Upper lobe of left lung (tissue), 6 donors: ENCODE measurements around the gene ABLIM2. TPM values are rescaled to one million over a fixed set of nuclear protein-coding genes. Genes with fewer than 3 reads are reported as not detected.

ENCODE experiments used
- ATAC-seq, 2 donors: fragments of 200-7000 bp; cut with Tn5 transposase; one replicate each; pipeline ENCODE4 v1.9.1; 2022; ENCODE audit warnings: mild to moderate bottlenecking in 2 of 2, moderate library complexity in 2 of 2; ENCODE audit not compliant: low FRiP score in 2 of 2
- DNase-seq, 2 donors: peaks; one replicate each; pipeline ENCODE4 v3.0.0-alpha.2; 2019 to 2020
- H3K27ac ChIP-seq, 4 donors: fragments of 200-600 bp; sonication (generic); one replicate each; pipeline ENCODE4 v1.5.1; 2016 to 2019
- H3K27me3 ChIP-seq, 4 donors: fragments of 200-600 bp; sonication (generic); one replicate each; pipeline ENCODE4 v1.5.1; 2017 to 2019
- H3K36me3 ChIP-seq, 4 donors: fragments of 200-600 bp; sonication (generic); one replicate each; pipeline ENCODE4 v1.5.1; 2016 to 2019
- H3K4me1 ChIP-seq, 4 donors: fragments of 200-600 bp; sonication (generic); one replicate each; pipeline ENCODE4 v1.5.1; 2018 to 2019
- H3K4me3 ChIP-seq, 4 donors: fragments of 200-600 bp; sonication (generic); one replicate each; pipeline ENCODE4 v1.5.1; 2017 to 2019; ENCODE audit warnings: mild to moderate bottlenecking in 2 of 4, moderate library complexity in 1 of 4
- H3K9me3 ChIP-seq, 4 donors: fragments of 200-600 bp; sonication (generic); one replicate each; pipeline ENCODE4 v1.5.1; 2018 to 2019
- EP300 ChIP-seq, 4 donors: sonication (generic); formaldehyde crosslinking; IDR thresholded peaks; one replicate each; pipeline ENCODE4 v1.5.1; 2017; ENCODE audit warnings: antibody characterized with exemption in 4 of 4, control low read depth in 2 of 4
- POLR2A ChIP-seq, 4 donors: fragments of 450-650 bp; IDR thresholded peaks; one replicate each; pipeline ENCODE4 v1.5.1; 2016 to 2017; ENCODE audit warnings: antibody characterized with exemption in 4 of 4, mild to moderate bottlenecking in 2 of 4
- POLR2AphosphoS5 ChIP-seq, 2 donors: sonication (generic); formaldehyde crosslinking; IDR thresholded peaks; one replicate each; pipeline ENCODE4 v1.5.1; 2017; ENCODE audit warnings: antibody characterized with exemption in 2 of 2
- WGBS, 2 donors: methylation state at CpG; one replicate each; pipeline ENCODE4 v1.1.5; 2017 to 2018; 5-methylcytosine and 5-hydroxymethylcytosine counted together
- total RNA-seq, 6 donors: library from RNA; depleted of rRNA in 4 of 6; stranded (reverse); fragments of >200 nt in 4 of 6; gene quantifications; one replicate each; pipeline versions ENCODE4 v1.1.0 to v1.2.1, GENCODE V29; 2016 to 2021
- TF ChIP-seq, protein P1 (sequence below), 6 experiments: fragments of 450-650 bp in 4 of 6; fragments of 200-600 bp in 2 of 6; sonication (generic) in 2 of 6; IDR thresholded peaks; one replicate each; pipeline ENCODE4 v1.5.1; 2016 to 2019; ENCODE audit warnings: antibody characterized with exemption in 6 of 6
- donor health status: DM: no; HTN: no; CAD: no; lungs with moderate emphysema.
- donor health status: DM: no; HTN: yes; CAD: no; lungs with severe emphysema.

The ABLIM2 gene
- total RNA-seq, 6 donors from 2014 or later: 3.6 to 36.9 (median 8.1) TPM

DNA sequence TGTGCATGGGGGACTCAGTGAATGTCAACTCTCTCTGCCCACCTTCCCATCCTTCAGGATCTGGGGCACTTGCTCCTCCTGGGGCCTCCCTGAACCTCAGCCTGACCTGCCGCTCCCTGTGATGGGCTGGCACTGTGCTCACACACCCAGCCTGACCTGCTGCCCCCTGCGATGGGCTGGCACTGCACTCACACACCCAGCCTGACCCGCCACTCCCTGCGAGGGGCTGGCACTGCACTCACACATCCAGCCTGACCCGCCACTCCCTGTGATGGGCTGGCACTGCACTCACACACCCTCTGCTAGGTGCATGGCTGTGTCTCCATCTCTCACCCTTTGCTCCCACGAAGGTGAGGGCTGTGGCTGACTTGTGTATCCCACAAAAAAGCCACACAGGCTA is 103.4 kb downstream of the ABLIM2 start:
- peaks cover 7 to 13% (median 10%) of the 10 kb centered on the region in 4 donors for H3K4me1 ChIP-seq
- H3K9me3 ChIP-seq: peaks cover 0 to 11% (median 1%) of the 10 kb centered on the region in 4 donors
- no peak overlapping the region for H3K27ac ChIP-seq
- H3K27me3 ChIP-seq: no peaks in the 10 kb centered on the region
- no peak for ATAC-seq
- DNase-seq: no peak
- WGBS, 2 donors: 96% methylated on average over 6 of the region's 6 CpGs
- no peak overlapping the region for H3K4me3 ChIP-seq
- TF ChIP-seq POLR2AphosphoS5 (IDR thresholded peaks at IDR 0.05): no peak
- TF ChIP-seq, protein P1, sequence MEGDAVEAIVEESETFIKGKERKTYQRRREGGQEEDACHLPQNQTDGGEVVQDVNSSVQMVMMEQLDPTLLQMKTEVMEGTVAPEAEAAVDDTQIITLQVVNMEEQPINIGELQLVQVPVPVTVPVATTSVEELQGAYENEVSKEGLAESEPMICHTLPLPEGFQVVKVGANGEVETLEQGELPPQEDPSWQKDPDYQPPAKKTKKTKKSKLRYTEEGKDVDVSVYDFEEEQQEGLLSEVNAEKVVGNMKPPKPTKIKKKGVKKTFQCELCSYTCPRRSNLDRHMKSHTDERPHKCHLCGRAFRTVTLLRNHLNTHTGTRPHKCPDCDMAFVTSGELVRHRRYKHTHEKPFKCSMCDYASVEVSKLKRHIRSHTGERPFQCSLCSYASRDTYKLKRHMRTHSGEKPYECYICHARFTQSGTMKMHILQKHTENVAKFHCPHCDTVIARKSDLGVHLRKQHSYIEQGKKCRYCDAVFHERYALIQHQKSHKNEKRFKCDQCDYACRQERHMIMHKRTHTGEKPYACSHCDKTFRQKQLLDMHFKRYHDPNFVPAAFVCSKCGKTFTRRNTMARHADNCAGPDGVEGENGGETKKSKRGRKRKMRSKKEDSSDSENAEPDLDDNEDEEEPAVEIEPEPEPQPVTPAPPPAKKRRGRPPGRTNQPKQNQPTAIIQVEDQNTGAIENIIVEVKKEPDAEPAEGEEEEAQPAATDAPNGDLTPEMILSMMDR (IDR thresholded peaks at IDR 0.05): no peak
- TF ChIP-seq EP300 (IDR thresholded peaks at IDR 0.05): no peak
- TF ChIP-seq POLR2A (IDR thresholded peaks at IDR 0.05): no peak
- H3K36me3 ChIP-seq: no peaks in the 10 kb centered on the region

DNA sequence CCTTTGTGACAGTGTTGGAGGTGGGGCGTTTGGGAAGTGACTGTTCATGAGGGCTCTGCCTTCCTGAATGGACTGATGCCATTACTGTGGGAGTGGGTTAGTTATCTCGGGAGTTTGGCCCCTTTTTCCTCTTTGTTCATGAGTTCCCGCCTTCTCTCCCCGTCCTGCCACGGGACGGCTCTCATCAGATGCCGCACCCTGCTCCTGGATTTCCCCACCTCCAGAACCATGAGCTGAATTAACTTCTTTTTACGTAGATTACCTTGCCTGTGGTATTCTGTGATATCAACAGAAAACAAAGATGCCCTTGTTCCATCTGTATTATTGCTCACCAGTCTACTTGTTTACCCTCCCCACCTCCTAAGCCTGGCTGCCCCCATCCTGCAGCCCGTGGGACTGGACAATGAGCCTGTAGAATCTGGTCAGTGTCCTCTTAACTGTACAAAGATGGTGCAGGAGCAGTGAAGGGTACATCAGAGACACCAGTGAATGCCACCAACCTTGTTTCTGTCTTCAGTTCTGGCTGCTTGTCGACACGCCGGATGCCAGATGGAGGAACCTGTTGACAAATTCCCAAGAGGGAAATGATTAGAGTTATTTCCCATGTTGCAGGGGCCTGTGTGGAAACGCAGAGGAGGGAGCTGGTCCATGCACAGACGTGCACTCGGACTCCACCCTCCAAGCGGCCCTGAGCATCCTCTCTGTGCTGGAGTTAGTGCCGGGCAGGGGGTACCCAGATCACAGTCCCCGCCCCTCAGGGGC is 104.7 kb downstream of the ABLIM2 start:
- no peak overlapping the region for H3K4me3 ChIP-seq
- TF ChIP-seq POLR2A (IDR thresholded peaks at IDR 0.05): no peak
- TF ChIP-seq, protein P1 (IDR thresholded peaks at IDR 0.05): no peak
- no peak for TF ChIP-seq POLR2AphosphoS5 (IDR thresholded peaks at IDR 0.05)
- TF ChIP-seq EP300 (IDR thresholded peaks at IDR 0.05): no peak
- H3K36me3 ChIP-seq: no peaks in the 10 kb centered on the region
- H3K27me3 ChIP-seq: no peaks in the 10 kb centered on the region
- H3K4me1 ChIP-seq: peaks cover 7 to 14% (median 10%) of the 10 kb centered on the region in 4 donors
- peaks cover 0 to 11% (median 1%) of the 10 kb centered on the region in 4 donors for H3K9me3 ChIP-seq
- ATAC-seq: no peak
- 87 to 90% methylated on average over 18 of the region's 18 CpGs for WGBS, 2 donors
- no peak overlapping the region for H3K27ac ChIP-seq
- DNase-seq: no peak

DNA sequence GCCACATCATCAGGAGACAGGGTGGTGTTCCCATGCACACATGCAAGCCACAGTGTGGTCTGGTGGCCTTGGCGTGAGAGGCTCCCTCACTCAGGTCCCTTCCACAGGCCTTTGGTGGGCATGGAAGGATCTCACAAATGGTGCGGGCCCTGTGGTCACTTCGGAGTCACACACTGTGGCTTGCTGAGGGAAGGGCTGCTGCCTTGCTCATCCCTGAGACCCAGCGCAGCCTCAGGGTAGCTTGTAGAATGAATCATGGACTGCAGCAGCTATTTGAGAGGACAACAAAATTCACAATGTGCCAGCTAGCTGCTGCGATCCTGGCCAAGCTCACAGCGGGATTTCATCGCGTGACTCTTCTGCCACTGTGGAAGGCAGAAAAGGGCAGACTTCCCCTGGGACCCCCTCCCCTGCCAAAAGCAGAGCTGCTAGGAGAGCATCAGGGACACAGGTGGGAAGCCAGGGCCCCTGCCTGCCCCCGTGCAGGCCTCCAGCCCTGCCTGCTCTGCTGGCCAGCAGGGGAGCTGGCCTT is 106.4 kb downstream of the ABLIM2 start:
- H3K9me3 ChIP-seq: peaks cover 0 to 11% (median 1%) of the 10 kb centered on the region in 4 donors
- DNase-seq (no peak), ATAC-seq (no peak)
- peaks cover 7 to 14% (median 10%) of the 10 kb centered on the region in 4 donors for H3K4me1 ChIP-seq
- no peaks in the 10 kb centered on the region for H3K27me3 ChIP-seq
- H3K36me3 ChIP-seq: no peaks in the 10 kb centered on the region
- H3K27ac ChIP-seq: no peak overlapping the region
- TF ChIP-seq EP300 (IDR thresholded peaks at IDR 0.05) (no peak), POLR2AphosphoS5 (IDR thresholded peaks at IDR 0.05) (no peak), POLR2A (IDR thresholded peaks at IDR 0.05) (no peak)
- TF ChIP-seq, protein P1 (IDR thresholded peaks at IDR 0.05): no peak
- no peak overlapping the region for H3K4me3 ChIP-seq
- 96 to 100% methylated on average over 5 to 9 of the region's 9 CpGs for WGBS, 2 donors

DNA sequence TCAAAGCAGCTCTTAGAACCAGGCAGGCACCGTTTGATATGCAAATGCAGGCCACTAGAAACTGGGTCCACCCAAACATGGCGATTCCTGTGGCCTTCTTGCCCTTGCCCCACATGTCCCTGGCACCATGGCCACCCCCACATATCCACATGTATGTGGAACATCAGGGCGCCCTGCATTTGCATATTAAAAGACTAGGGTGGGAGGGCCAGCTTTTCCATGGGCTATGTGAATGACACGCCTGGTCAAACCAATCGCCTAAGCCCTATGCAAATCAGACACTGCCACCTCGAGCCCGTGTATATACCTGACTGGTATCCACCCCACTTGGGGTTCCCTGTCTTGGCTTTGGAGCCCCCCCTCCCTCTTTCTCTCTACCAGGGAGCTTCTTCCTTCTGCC is 107.0 kb downstream of the ABLIM2 start:
- Histone ChIP-seq H3K9me3 (peaks cover 0 to 11% (median 1%) of the 10 kb centered on the region in 4 donors), H3K4me3 (no peak overlapping the region), H3K36me3 (no peaks in the 10 kb centered on the region), H3K27me3 (no peaks in the 10 kb centered on the region), H3K27ac (no peak overlapping the region), H3K4me1 (peaks cover 7 to 14% (median 10%) of the 10 kb centered on the region in 4 donors)
- DNase-seq (no peak), ATAC-seq (no peak)
- TF ChIP-seq POLR2AphosphoS5 (IDR thresholded peaks at IDR 0.05) (no peak), POLR2A (IDR thresholded peaks at IDR 0.05) (no peak), EP300 (IDR thresholded peaks at IDR 0.05) (no peak)
- TF ChIP-seq, protein P1 (IDR thresholded peaks at IDR 0.05): no peak
- WGBS, 2 donors: 76 to 83% methylated on average over 6 to 7 of the region's 7 CpGs
